Measurements from ENCODE around the gene PATL1. TPM values are rescaled to one million over a fixed set of nuclear protein-coding genes. Genes with fewer than 3 reads are reported as not detected.

Gene PATL1
- polyA plus RNA-seq, 2 of the 4 experiments (the other 2 are of a cell fraction), result 40.6 to 61.4 TPM

DNA sequence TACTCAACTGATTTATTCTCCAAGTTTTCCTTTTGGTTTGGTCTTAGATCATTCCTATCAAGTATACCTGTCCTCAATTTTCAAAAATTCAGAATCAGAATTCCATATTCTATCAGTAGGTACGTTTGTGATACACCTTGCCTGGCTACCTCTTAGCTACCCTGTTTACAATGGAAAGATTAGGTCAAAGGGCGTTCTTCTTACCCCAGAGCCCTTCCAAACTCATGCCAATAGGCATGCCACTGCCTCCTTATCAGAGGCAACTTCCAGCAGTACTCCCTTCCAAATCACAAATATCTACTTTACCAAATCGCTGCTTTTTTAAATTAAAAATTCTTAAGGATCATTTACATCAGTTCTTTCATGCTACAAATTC, 1.0 kb downstream of the PATL1 start:
- POLR2A ChIA-PET, result interaction anchor here (2.4 kb wide), 1 partner anchor 52 kb away, joined by 43 read pairs; the partner anchor contains the start of gene OSBP
- H3K27ac ChIP-seq, result peak overlapping the region; percentile 92 to 98
- no peak for DNase-seq (ENCODE audit: low read depth in 1 of 2, low spot score in 1 of 2)
- TF ChIP-seq RFX5 (IDR thresholded peaks at IDR 0.05) (no peak), RARB (CRISPR knock-in tag; IDR thresholded peaks at IDR 0.05) (no peak), ELK1 (IDR thresholded peaks at IDR 0.05; ENCODE audit: low read depth, low read length) (no peak), USF2 (IDR thresholded peaks at IDR 0.05) (no peak), MAX (IDR thresholded peaks at IDR 0.05) (no peak)
- H3K4me1 ChIP-seq, result peaks cover 17% of the 10 kb centered on the region
- no peak for FAIRE-seq
- peak overlapping the region; percentile 90 for H3K4me3 ChIP-seq
- H3K4me2 ChIP-seq, result peak overlapping the region; percentile 91
- CTCF ChIA-PET, result interaction anchor here (1.8 kb wide), 1 partner anchor 89 kb away, joined by 4 read pairs; no protein-coding TSS in a partner anchor
- H3K9me3 ChIP-seq, result no peaks in the 10 kb centered on the region
- WGBS (ENCODE audit: missing lambda C conversion rate), result 21% methylated on average over 3 of the region's 3 CpGs
- no peak for ATAC-seq

DNA sequence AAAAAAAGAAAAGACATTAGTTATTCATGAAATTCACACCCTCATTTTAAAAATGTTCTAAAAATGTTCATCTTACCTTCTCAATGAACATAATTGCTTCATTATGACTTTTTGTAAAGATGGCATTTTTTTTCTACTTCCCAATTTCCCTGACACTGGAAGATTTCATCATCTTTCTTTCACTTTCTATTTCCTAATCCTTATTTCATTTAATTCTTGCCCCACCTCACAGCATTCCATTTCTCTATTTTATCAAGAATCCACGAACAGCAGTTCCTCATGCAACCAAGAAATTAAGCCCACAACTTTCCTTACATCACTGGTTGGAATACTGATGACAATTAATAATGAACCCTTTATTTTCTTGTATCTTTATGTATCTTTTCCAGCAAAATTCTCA, 1.9 kb downstream of the PATL1 start:
- no peak for DNase-seq (ENCODE audit: low read depth in 1 of 2, low spot score in 1 of 2)
- TF ChIP-seq ZNF302 (CRISPR knock-in tag; IDR thresholded peaks at IDR 0.05), result no peak
- ATAC-seq, result no peak
- WGBS (ENCODE audit: missing lambda C conversion rate), result 88% methylated on average over 1 of the region's 1 CpG
- peak overlapping the region; percentile 91 for H3K4me2 ChIP-seq
- H3K4me3 ChIP-seq, result no peak overlapping the region
- no peak for FAIRE-seq
- no peaks in the 10 kb centered on the region for H3K9me3 ChIP-seq
- CTCF ChIA-PET, result no interaction called here
- H3K4me1 ChIP-seq, result peaks cover 17% of the 10 kb centered on the region
- POLR2A ChIA-PET, result no interaction called here
- H3K27ac ChIP-seq, result no peak overlapping the region

DNA sequence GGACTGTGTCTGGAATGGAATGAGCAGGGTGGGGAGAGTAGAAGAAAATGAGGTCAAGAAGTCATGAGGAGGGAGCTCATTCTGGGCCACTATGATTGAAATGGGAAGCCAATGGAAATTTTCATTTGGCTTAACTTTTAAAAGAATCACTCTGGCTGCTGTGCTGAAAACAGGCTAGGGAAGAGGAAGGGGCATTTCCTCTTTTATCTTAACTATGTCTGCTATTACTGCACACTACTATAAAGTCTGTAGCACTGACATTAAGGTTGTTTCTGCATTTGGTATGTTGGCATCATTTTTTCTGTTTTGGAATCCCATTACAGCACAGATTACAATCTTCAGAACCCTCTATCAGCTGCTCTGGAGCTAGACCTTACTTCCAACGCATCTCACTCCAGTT, 8.2 kb downstream of the PATL1 start:
- TF ChIP-seq PHF8 (IDR thresholded peaks at IDR 0.05; ENCODE audit: borderline replicate concordance, low read depth), result no peak
- Histone ChIP-seq H3K4me3 (no peak overlapping the region), H3K27ac (no peak overlapping the region), H3K9me3 (no peaks in the 10 kb centered on the region), H3K4me2 (no peak overlapping the region), H3K4me1 (no peaks in the 10 kb centered on the region)
- CTCF ChIA-PET, result interaction anchor here (1.0 to 1.2 kb wide), 2 partner anchors 9 to 51 kb away, joined by 3 to 4 read pairs; partner anchors contain the start of gene PATL1
- FAIRE-seq (no peak), ATAC-seq (no peak), DNase-seq (ENCODE audit: low read depth in 1 of 2, low spot score in 1 of 2) (no peak)
- WGBS (ENCODE audit: missing lambda C conversion rate), result 94% methylated on average over 1 of the region's 1 CpG
- POLR2A ChIA-PET, result no interaction called here

GRCh38 chr11:59659981-59660380, 8.9 kb downstream of the PATL1 start:
- ChIA-PET POLR2A (no interaction called here), CTCF (interaction anchor here (0.6 kb wide), 1 partner anchor 11 kb away, joined by 3 read pairs; no protein-coding TSS in a partner anchor)
- WGBS (ENCODE audit: missing lambda C conversion rate), result 88% methylated on average over 2 of the region's 2 CpGs
- Histone ChIP-seq H3K27ac (no peak overlapping the region), H3K9me3 (no peaks in the 10 kb centered on the region), H3K4me2 (no peak overlapping the region), H3K4me3 (no peak overlapping the region), H3K4me1 (no peaks in the 10 kb centered on the region)
- no peak for FAIRE-seq
- ATAC-seq, result no peak
- TF ChIP-seq SMC3 (IDR thresholded peaks at IDR 0.05) (no peak), MYC (IDR thresholded peaks at IDR 0.05; ENCODE audit: borderline replicate concordance, low read length) (no peak), POLR2A (IDR thresholded peaks at IDR 0.05; ENCODE audit: low read length) (no peak), RFX5 (IDR thresholded peaks at IDR 0.05) (no peak), HOXB13 (CRISPR knock-in tag; IDR thresholded peaks at IDR 0.05; ENCODE audit: low read depth) (no peak), CHD2 (IDR thresholded peaks at IDR 0.05; ENCODE audit: low read length, partially characterized antibody) (no peak), HEYL (CRISPR knock-in tag; IDR thresholded peaks at IDR 0.05) (no peak), USF2 (IDR thresholded peaks at IDR 0.05) (no peak), NFE2L2 (conservative IDR thresholded peaks at IDR 0.05; ENCODE audit: low read length) (no peak), ATOH8 (CRISPR knock-in tag; IDR thresholded peaks at IDR 0.05; ENCODE audit: low read depth) (no peak), CBX8 (IDR thresholded peaks at IDR 0.05) (no peak), CEBPB (IDR thresholded peaks at IDR 0.05) (no peak), CHD4 (IDR thresholded peaks at IDR 0.05; ENCODE audit: borderline replicate concordance) (no peak), ZFP36 (IDR thresholded peaks at IDR 0.05; ENCODE audit: borderline replicate concordance, partially characterized antibody) (no peak), TP53 (CRISPR knock-in tag; IDR thresholded peaks at IDR 0.05) (no peak)
- TF ChIP-seq, protein P1, sequence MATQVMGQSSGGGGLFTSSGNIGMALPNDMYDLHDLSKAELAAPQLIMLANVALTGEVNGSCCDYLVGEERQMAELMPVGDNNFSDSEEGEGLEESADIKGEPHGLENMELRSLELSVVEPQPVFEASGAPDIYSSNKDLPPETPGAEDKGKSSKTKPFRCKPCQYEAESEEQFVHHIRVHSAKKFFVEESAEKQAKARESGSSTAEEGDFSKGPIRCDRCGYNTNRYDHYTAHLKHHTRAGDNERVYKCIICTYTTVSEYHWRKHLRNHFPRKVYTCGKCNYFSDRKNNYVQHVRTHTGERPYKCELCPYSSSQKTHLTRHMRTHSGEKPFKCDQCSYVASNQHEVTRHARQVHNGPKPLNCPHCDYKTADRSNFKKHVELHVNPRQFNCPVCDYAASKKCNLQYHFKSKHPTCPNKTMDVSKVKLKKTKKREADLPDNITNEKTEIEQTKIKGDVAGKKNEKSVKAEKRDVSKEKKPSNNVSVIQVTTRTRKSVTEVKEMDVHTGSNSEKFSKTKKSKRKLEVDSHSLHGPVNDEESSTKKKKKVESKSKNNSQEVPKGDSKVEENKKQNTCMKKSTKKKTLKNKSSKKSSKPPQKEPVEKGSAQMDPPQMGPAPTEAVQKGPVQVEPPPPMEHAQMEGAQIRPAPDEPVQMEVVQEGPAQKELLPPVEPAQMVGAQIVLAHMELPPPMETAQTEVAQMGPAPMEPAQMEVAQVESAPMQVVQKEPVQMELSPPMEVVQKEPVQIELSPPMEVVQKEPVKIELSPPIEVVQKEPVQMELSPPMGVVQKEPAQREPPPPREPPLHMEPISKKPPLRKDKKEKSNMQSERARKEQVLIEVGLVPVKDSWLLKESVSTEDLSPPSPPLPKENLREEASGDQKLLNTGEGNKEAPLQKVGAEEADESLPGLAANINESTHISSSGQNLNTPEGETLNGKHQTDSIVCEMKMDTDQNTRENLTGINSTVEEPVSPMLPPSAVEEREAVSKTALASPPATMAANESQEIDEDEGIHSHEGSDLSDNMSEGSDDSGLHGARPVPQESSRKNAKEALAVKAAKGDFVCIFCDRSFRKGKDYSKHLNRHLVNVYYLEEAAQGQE (IDR thresholded peaks at IDR 0.05), result no peak
- no peak for DNase-seq (ENCODE audit: low read depth in 1 of 2, low spot score in 1 of 2)
